ENCODE measurements around the gene RBBP5.

Gene RBBP5, protein sequence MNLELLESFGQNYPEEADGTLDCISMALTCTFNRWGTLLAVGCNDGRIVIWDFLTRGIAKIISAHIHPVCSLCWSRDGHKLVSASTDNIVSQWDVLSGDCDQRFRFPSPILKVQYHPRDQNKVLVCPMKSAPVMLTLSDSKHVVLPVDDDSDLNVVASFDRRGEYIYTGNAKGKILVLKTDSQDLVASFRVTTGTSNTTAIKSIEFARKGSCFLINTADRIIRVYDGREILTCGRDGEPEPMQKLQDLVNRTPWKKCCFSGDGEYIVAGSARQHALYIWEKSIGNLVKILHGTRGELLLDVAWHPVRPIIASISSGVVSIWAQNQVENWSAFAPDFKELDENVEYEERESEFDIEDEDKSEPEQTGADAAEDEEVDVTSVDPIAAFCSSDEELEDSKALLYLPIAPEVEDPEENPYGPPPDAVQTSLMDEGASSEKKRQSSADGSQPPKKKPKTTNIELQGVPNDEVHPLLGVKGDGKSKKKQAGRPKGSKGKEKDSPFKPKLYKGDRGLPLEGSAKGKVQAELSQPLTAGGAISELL

DNA sequence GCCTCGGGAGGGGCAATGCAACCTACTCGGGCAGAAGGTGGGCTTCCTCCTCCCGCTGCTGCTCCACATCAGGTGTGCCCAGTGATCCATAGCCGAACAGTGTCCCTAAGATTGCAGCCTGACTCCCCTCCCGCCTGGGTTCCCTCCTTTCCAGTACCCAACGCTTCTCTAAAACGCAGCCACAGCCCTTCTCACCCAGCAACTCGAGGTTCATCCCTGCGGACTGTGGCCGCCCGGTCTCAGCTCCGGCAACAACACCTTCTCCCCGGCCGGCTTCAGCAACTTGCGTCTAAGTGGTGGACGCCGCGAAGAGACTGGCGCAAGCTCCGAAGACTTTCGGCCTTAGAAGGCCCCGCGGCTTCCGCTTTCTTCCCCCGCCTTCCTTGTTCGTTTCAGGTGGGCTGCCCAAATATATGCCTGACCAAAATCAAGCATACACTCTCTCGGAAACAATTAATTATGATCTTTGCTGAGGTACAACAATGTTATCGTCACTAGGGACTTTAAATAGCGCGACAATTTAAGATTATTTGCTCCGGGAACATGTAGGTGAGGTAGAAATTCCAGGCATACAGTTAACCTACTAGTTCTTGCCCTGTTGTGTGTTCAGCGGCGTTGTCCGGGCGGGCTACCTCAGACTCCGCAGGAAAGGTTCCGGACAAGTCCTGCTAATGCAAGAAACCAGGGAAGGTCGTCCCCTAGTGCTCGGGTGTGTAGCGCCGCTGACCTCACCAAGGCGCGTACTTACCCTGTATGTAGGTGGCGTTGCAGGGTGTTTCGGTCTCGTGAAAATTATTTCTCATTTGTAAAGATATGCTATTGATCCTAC is at the start of gene RBBP5:
RBBP5 (minus strand) TSS at position 319 of the 829 bp plus-strand sequence; CDS start at position 214, 105 bp downstream.
- H3K4me3 ChIP-seq (ENCODE audit: low read length) = peak within 1 kb of the TSS; percentile 98
- DNase-seq (ENCODE audit: low read depth) = peak; percentile 99
- TF ChIP-seq, protein P1, sequence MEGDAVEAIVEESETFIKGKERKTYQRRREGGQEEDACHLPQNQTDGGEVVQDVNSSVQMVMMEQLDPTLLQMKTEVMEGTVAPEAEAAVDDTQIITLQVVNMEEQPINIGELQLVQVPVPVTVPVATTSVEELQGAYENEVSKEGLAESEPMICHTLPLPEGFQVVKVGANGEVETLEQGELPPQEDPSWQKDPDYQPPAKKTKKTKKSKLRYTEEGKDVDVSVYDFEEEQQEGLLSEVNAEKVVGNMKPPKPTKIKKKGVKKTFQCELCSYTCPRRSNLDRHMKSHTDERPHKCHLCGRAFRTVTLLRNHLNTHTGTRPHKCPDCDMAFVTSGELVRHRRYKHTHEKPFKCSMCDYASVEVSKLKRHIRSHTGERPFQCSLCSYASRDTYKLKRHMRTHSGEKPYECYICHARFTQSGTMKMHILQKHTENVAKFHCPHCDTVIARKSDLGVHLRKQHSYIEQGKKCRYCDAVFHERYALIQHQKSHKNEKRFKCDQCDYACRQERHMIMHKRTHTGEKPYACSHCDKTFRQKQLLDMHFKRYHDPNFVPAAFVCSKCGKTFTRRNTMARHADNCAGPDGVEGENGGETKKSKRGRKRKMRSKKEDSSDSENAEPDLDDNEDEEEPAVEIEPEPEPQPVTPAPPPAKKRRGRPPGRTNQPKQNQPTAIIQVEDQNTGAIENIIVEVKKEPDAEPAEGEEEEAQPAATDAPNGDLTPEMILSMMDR (conservative IDR thresholded peaks at IDR 0.05; ENCODE audit: low read length) = peak; percentile 88

DNA sequence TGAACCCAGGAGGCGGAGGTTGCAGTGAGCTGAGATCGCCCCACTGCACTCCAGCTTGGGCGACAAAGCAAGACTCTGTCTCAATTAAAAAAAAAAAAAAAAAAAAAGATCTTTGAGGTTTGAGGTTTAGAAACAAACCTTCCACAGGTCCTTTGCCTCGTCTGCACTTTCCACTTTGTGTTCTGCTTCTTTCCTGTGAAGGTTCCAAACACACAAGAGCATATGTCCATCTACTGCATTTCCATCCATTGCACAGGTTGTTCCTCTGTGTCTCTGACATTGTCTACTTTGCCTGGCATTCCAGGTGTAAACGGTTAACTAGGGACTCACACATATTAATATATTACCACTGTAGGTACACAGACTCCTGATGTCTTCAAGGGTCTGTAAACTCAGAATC is 49.6 kb upstream of the RBBP5 start:
- no peak for DNase-seq (ENCODE audit: low read depth)
- no peak overlapping the region for H3K4me3 ChIP-seq (ENCODE audit: low read length)
- TF ChIP-seq, protein P1 (conservative IDR thresholded peaks at IDR 0.05; ENCODE audit: low read length) = no peak

DNA sequence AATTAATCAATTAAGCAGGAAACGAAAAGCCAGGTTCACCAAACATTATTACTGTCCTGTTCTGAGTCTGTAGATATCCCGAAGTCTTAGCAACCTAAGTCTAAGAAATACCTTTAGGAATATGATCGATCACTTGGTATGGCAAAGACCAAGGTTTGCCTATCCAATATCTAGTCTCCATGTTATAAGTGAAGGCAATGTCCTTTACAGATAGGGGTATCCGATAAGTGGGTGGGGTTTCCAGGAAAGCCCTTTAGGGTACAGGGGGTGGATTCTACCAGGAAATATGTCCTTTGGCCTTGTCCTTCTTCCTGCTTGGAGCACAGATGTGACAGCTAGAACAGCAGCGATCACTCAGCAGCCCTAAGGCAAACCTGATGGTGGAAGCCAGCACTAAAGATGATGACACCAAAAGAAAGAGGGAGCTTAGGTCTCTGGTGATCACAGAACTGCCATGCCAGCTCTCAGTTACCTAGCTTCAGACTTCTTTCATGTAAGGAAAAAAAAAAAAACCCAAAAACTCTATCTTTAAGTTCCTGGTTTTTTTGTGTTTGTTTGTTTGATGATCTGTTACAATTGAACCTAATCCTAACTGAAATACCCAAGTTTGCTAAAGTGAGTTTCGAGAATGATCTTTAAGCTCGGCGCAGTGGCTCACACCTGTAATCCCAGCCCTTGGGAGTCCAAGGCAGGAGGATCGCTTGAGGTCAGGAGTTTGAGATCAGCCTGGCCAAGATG is 48.9 kb upstream of the RBBP5 start:
- TF ChIP-seq, protein P1 (conservative IDR thresholded peaks at IDR 0.05; ENCODE audit: low read length) = no peak
- no peak for DNase-seq (ENCODE audit: low read depth)
- no peak overlapping the region for H3K4me3 ChIP-seq (ENCODE audit: low read length)

DNA sequence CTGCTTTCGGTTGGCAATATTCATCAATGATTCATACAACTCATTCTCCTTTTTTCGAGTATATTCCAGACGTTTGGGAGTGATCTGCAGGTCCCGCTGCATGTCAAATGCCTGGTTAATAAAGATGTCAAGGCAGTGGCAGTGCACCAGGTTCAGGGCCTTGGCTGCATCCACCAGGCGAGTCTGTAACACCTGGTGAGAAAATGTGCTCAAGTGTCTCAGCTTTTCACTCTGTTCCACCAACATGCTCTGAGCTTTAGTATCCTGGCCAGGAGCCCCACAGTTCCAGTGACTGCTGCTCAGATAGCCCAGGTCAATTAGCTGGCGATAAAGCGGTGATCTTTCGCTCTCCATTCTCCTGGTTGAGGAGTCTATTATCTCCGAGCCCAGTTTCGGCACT is 47.5 kb upstream of the RBBP5 start:
- DNase-seq (ENCODE audit: low read depth) = no peak
- TF ChIP-seq, protein P1 (conservative IDR thresholded peaks at IDR 0.05; ENCODE audit: low read length) = no peak
- no peak overlapping the region for H3K4me3 ChIP-seq (ENCODE audit: low read length)

DNA sequence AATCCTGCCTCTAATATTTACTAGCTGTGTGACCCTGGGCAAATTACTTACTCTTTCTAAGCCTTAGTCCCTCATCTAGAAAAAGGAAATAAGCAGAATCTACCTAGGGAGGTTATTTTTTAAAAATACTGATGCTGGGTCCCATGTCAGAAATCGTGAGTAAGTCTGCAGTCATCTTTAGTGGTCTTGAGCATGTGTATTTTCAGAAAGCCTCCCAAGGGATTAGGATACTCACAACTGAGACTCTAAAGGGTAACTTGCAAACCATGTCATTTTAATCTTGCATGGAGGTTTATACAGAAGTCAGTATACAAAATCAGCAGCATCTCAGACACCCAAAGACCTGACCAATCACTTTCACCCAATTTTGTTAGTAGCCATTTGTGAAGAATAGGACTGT is 46.5 kb upstream of the RBBP5 start:
- H3K4me3 ChIP-seq (ENCODE audit: low read length) = no peak overlapping the region
- TF ChIP-seq, protein P1 (conservative IDR thresholded peaks at IDR 0.05; ENCODE audit: low read length) = no peak
- DNase-seq (ENCODE audit: low read depth) = no peak

DNA sequence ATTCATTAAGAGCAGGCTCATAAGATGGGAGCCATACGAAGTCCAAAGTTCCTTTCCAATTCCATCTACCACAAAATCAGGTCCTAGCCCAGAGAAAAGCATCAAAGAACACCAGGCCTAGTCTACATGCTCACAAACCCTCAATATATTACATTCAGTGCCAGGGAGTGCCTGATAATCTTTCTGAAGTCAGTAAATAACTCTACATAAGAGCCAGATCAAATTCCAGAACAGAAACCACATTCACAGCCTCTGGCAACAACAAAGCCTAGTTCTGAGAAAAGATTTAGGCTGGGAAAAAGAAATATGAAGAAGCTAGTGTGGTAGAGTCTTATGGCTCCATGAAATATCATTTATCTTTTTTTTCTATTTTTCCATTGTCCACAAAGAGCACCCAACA is 40.5 kb upstream of the RBBP5 start:
- DNase-seq (ENCODE audit: low read depth) = peak; percentile 51
- TF ChIP-seq, protein P1 (conservative IDR thresholded peaks at IDR 0.05; ENCODE audit: low read length) = no peak
- no peak overlapping the region for H3K4me3 ChIP-seq (ENCODE audit: low read length)
